Measurements from ENCODE around the gene TGFA. TPM values are rescaled to one million over a fixed set of nuclear protein-coding genes. Genes with fewer than 3 reads are reported as not detected.

TGFA gene
- total and polyA plus RNA-seq, 11 donors = 0.50 to 4.9 (median 1.0) TPM

DNA sequence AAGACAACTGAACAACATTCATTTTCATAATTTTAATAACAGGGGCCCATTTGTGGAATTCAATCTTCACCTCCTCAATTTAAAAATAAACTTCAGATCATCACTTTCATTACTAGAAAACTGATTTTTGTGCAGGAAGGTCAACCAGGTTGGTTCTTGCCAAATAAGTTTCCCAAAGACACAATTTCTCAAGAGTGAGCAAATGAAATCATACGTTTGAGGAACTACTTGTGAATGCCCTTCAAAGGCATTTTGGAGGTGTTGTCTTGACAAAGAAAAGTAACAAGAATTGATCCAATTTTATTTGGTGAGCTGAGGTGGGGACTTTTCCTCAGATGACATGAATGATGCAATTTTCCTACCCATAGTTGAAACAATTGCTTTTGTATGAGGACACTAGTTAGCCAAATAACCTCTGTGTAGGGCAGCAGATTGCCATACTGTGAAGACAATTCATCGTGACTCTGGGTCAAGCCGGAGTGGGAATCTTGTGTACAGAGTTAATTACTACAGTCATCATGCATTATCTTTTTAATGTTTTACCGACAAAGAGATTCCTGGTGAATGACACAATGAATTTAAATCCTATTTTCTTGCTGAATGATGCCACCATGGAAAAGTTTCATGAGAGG, 121.8 kb downstream of the TGFA start:
- no peaks in the 10 kb centered on the region for H3K27me3 ChIP-seq
- no peak for DNase-seq
- no peaks in the 10 kb centered on the region for H3K4me1 ChIP-seq
- no peak for TF ChIP-seq POLR2A (IDR thresholded peaks at IDR 0.05)
- H3K36me3 ChIP-seq = no peaks in the 10 kb centered on the region
- intact Hi-C loops (cut with DNase I) = no loop called here
- ATAC-seq = no peak
- H3K27ac ChIP-seq = no peak overlapping the region
- 60 to 75% (median 73%) methylated on average over 4 of the region's 4 CpGs for WGBS, 4 donors
- H3K4me3 ChIP-seq = no peak overlapping the region
- H3K9me3 ChIP-seq = peaks cover 0 to 7% (median 0%) of the 10 kb centered on the region in 12 donors

DNA sequence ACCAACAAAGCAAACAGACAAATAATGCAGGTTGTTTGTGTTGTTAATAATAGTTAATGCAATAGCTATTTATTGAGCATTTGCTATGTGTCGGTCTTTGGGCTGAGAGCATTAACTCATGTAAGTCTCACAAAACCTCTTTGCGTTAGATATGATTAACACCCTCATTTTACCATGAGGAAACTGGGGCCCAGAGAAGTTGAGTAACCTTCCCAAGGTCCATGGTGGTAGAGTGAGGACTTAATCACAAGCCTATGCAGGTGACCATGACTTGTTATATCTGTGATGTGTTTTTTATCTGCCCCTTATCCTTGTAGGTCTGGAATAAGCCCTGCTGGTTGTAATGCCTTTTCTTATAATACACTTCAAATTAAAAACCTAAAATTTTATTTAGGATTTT, 127.3 kb downstream of the TGFA start:
- no peak overlapping the region for H3K4me3 ChIP-seq
- H3K27ac ChIP-seq = no peak overlapping the region
- ATAC-seq (no peak), DNase-seq (no peak)
- TF ChIP-seq, protein P1, sequence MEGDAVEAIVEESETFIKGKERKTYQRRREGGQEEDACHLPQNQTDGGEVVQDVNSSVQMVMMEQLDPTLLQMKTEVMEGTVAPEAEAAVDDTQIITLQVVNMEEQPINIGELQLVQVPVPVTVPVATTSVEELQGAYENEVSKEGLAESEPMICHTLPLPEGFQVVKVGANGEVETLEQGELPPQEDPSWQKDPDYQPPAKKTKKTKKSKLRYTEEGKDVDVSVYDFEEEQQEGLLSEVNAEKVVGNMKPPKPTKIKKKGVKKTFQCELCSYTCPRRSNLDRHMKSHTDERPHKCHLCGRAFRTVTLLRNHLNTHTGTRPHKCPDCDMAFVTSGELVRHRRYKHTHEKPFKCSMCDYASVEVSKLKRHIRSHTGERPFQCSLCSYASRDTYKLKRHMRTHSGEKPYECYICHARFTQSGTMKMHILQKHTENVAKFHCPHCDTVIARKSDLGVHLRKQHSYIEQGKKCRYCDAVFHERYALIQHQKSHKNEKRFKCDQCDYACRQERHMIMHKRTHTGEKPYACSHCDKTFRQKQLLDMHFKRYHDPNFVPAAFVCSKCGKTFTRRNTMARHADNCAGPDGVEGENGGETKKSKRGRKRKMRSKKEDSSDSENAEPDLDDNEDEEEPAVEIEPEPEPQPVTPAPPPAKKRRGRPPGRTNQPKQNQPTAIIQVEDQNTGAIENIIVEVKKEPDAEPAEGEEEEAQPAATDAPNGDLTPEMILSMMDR (IDR thresholded peaks at IDR 0.05) = no peak
- no peak for TF ChIP-seq POLR2A (IDR thresholded peaks at IDR 0.05)
- 98 to 100% (median 100%) methylated on average over 2 of the region's 2 CpGs for WGBS, 4 donors
- intact Hi-C loops (cut with DNase I) = no loop called here
- H3K27me3 ChIP-seq = peaks cover 0 to 5% (median 0%) of the 10 kb centered on the region in 9 donors
- H3K36me3 ChIP-seq = no peaks in the 10 kb centered on the region
- peaks cover 0 to 7% (median 0%) of the 10 kb centered on the region in 12 donors for H3K9me3 ChIP-seq
- H3K4me1 ChIP-seq = no peaks in the 10 kb centered on the region

DNA sequence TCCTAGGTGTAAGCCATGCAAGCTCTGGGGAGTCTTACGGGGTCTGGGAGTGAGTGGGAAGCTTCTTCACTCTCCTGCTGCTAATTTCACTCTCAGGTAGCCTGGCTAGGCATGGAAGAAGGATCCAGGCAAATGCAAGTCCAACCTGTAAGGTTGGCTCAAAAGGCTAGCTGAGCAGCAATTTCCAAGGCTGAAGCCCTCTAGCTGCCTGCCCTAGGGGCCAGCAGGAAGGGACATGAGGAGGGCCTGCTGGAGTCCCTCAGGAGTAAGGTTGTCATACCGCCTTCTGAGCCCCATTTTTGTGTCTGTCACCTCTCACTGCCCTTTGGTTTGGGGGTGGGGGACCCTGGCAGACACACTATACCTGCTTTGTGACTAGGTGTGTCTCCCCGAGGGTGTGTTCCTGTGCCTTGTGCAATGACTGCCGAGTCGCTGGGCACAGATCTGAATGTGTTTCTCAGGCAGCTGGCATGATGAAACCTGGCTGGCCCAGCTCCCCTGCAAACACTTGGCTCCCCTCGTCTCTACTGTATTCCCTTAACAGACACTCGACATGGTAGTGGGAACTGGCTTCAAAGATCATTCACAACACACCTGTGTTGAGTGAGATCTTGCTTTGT, 127.8 kb downstream of the TGFA start:
- ATAC-seq (no peak), DNase-seq (no peak)
- no peak overlapping the region for H3K27ac ChIP-seq
- peaks cover 0 to 7% (median 0%) of the 10 kb centered on the region in 12 donors for H3K9me3 ChIP-seq
- no peaks in the 10 kb centered on the region for H3K36me3 ChIP-seq
- intact Hi-C loops (cut with DNase I) = no loop called here
- peaks cover 0 to 7% (median 0%) of the 10 kb centered on the region in 9 donors for H3K27me3 ChIP-seq
- WGBS, 4 donors = 68 to 88% (median 81%) methylated on average over 7 of the region's 7 CpGs
- no peak for TF ChIP-seq POLR2A (IDR thresholded peaks at IDR 0.05)
- TF ChIP-seq, protein P1 (IDR thresholded peaks at IDR 0.05) = no peak
- no peak overlapping the region for H3K4me3 ChIP-seq
- H3K4me1 ChIP-seq = no peaks in the 10 kb centered on the region

DNA sequence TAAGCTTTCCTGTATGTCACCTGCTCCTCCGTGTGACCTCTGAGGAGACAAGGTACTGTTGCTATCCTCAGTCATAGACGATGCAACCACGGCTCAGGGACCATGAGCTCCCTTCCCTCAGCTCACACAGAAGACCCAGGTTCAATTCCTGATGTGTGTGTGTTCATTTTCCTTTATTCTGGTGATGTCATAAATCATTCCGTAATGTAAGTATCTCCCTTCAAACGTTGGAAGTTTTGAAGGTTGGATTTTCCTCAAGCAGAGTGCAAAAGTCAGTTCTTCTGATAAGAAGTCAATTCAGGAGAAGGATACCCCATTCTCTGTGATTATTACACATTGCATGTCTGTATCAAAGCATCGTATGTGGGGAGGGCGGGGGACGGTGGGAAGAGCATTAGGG, 132.9 kb downstream of the TGFA start:
- intact Hi-C loops (cut with DNase I) = no loop called here
- no peak for ATAC-seq

More for the DNA sequence above, 132.9 kb downstream of the TGFA start:
- no peak overlapping the region for H3K27ac ChIP-seq
- no peak for TF ChIP-seq POLR2A (IDR thresholded peaks at IDR 0.05)
- TF ChIP-seq, protein P1 (IDR thresholded peaks at IDR 0.05) = no peak
- peaks cover 0 to 7% (median 0%) of the 10 kb centered on the region in 9 donors for H3K27me3 ChIP-seq
- H3K4me1 ChIP-seq = no peaks in the 10 kb centered on the region
- WGBS, 4 donors = 65 to 74% (median 70%) methylated on average over 8 of the region's 8 CpGs
- no peaks in the 10 kb centered on the region for H3K9me3 ChIP-seq
- DNase-seq = no peak
- H3K36me3 ChIP-seq = no peaks in the 10 kb centered on the region
- no peak overlapping the region for H3K4me3 ChIP-seq

All from heart left ventricle (tissue), 16 donors.